H1 (cell line): ENCODE data around the gene PRR5. TPM values are rescaled to one million over a fixed set of nuclear protein-coding genes. Genes with fewer than 3 reads are reported as not detected.
A peak's percentile ranks its signal among the peaks of the same experiment; 100 is the strongest.

Experiments used
- CTCF ChIA-PET: fragments of 300-600 bp; sonication (Branson Sonifier 250); formaldehyde crosslinking; loops from one replicate; lab custom pipeline; 2021; ENCODE audit not compliant: partially characterized antibody; lab: Charles Lee
- POLR2A ChIA-PET: fragments of 300-600 bp; sonication (Branson Sonifier 250); formaldehyde crosslinking; loops from one replicate; lab custom pipeline; 2021; ENCODE audit warnings: inconsistent platforms; ENCODE audit not compliant: partially characterized antibody; lab: Charles Lee
- DNase-seq, 2 experiments: peaks; one replicate each; pipeline versions ENCODE4 v3.0.0 to v3.0.0-alpha.2; 2010 to 2022; ENCODE audit warnings: low spot score in 2 of 2, low read depth in 1 of 2, mixed read lengths in 1 of 2
- FAIRE-seq: peaks from 2 replicates; lab custom pipeline; 2011; peaks lifted over from hg19 to GRCh38; lab: Jason Lieb, UNC
- H2AFZ ChIP-seq: 2 replicates; pipeline ENCODE4 v1.8.1; 2012; ENCODE audit warnings: low read length, inconsistent platforms
- H2AK5ac ChIP-seq: 2 replicates; pipeline ENCODE4 v1.6.1; 2013; ENCODE audit warnings: low read depth, low read length
- H2BK120ac ChIP-seq: replicated peaks from 2 replicates; pipeline ENCODE3; 2013; ENCODE audit warnings: low read depth, low read length, inconsistent platforms
- H2BK12ac ChIP-seq: 2 replicates; pipeline ENCODE4 v1.6.1; 2013; ENCODE audit warnings: low read depth, low read length
- H2BK15ac ChIP-seq: 2 replicates; pipeline ENCODE4 v1.6.1; 2013; ENCODE audit warnings: low read length
- H2BK20ac ChIP-seq: 2 replicates; pipeline ENCODE4 v1.6.1; 2013; ENCODE audit warnings: low read length
- H2BK5ac ChIP-seq: 2 replicates; pipeline ENCODE4 v1.6.1; 2013; ENCODE audit warnings: low read depth, low read length
- H3K14ac ChIP-seq: 2 replicates; pipeline ENCODE4 v1.6.1; 2013; ENCODE audit warnings: inconsistent platforms; ENCODE audit not compliant: insufficient read length
- H3K18ac ChIP-seq: 2 replicates; pipeline ENCODE4 v1.6.1; 2013; ENCODE audit warnings: low read length; ENCODE audit errors: extremely low read depth
- H3K23ac ChIP-seq: 2 replicates; pipeline ENCODE4 v1.6.1; 2013; ENCODE audit warnings: inconsistent platforms; ENCODE audit not compliant: insufficient read length
- H3K23me2 ChIP-seq: 2 replicates; pipeline ENCODE4 v1.6.1; 2013; ENCODE audit warnings: low read depth, low read length
- H3K27ac ChIP-seq: 2 replicates; pipeline ENCODE4 v1.6.1; 2011; ENCODE audit warnings: low read depth, low read length, inconsistent platforms
- H3K27me3 ChIP-seq, 4 experiments: replicated peaks in 1 of 4; 1 replicate in 1 of 4; 2 replicates in 3 of 4; pipeline versions ENCODE4 v1.6.1 to v1.8.1; 2011 to 2013; ENCODE audit warnings: low read length in 3 of 4, mild to moderate bottlenecking in 3 of 4, inconsistent platforms in 2 of 4, mixed read lengths in 2 of 4, moderate library complexity in 1 of 4; ENCODE audit not compliant: control insufficient read depth in 3 of 4, insufficient read depth in 3 of 4; ENCODE audit errors: extremely low read depth in 1 of 4
- H3K36me3 ChIP-seq, 4 experiments: 2 replicates each; pipeline versions ENCODE4 v1.6.1 to v1.8.1; 2011 to 2013; ENCODE audit warnings: mild to moderate bottlenecking in 4 of 4, low read length in 3 of 4, moderate library complexity in 2 of 4, control low read depth in 1 of 4, inconsistent platforms in 1 of 4; ENCODE audit not compliant: insufficient read depth in 4 of 4, control insufficient read depth in 2 of 4
- H3K4ac ChIP-seq: replicated peaks from 2 replicates; pipeline ENCODE3; 2013; ENCODE audit warnings: low read length, low read depth, mixed read lengths, inconsistent platforms; ENCODE audit not compliant: insufficient read length
- H3K4me1 ChIP-seq, 4 experiments: replicated peaks in 1 of 4; 1 replicate in 1 of 4; 2 replicates in 3 of 4; pipeline versions ENCODE4 v1.6.1 to v1.8.1; 2011 to 2013; ENCODE audit warnings: low read length in 3 of 4, inconsistent platforms in 2 of 4, mixed read lengths in 1 of 4; ENCODE audit not compliant: insufficient read depth in 4 of 4, control insufficient read depth in 3 of 4
- H3K4me2 ChIP-seq, 2 experiments: 2 replicates each; pipeline versions ENCODE4 v1.6.1 to v1.8.1; 2011 to 2013; ENCODE audit warnings: low read depth in 2 of 2, low read length in 2 of 2, control low read depth in 1 of 2, inconsistent platforms in 1 of 2, mild to moderate bottlenecking in 1 of 2; ENCODE audit not compliant: insufficient read depth in 1 of 2
- H3K4me3 ChIP-seq, 4 experiments: fragments of 200-600, 300-600 bp in 1 of 4; sonication (generic), shearing (Covaris generic), sonication (Bioruptor Twin) in 1 of 4; 2 replicates each; pipeline versions ENCODE4 v1.5.1 to v1.8.1; 2011 to 2016; ENCODE audit warnings: low read length in 4 of 4, low read depth in 3 of 4, control low read depth in 2 of 4, inconsistent platforms in 2 of 4, mild to moderate bottlenecking in 2 of 4, mixed read lengths in 1 of 4, moderate library complexity in 1 of 4; ENCODE audit not compliant: insufficient read depth in 2 of 4; ENCODE audit errors: extremely low read depth in 1 of 4
- H3K56ac ChIP-seq: replicated peaks from 2 replicates; pipeline ENCODE3; 2013; ENCODE audit warnings: low read depth, mild to moderate bottlenecking, mixed read lengths, low read length, inconsistent platforms; ENCODE audit not compliant: insufficient read length
- H3K79me1 ChIP-seq: 2 replicates; pipeline ENCODE4 v1.6.1; 2013; ENCODE audit warnings: low read depth, low read length, control low read depth
- H3K79me2 ChIP-seq, 2 experiments: 2 replicates each; pipeline versions ENCODE4 v1.6.1 to v1.8.1; 2012 to 2013; ENCODE audit warnings: low read length in 2 of 2, mild to moderate bottlenecking in 2 of 2, inconsistent platforms in 1 of 2; ENCODE audit not compliant: insufficient read depth in 2 of 2, control insufficient read depth in 1 of 2
- H3K9ac ChIP-seq, 4 experiments: replicated peaks in 1 of 4; 1 replicate in 1 of 4; 2 replicates in 3 of 4; pipeline versions ENCODE4 v1.6.1 to v1.8.1; 2011 to 2013; ENCODE audit warnings: low read depth in 3 of 4, low read length in 3 of 4, control low read depth in 2 of 4, mild to moderate bottlenecking in 2 of 4, moderate library complexity in 2 of 4, inconsistent platforms in 1 of 4; ENCODE audit errors: extremely low read depth in 1 of 4
- H3K9me3 ChIP-seq, 2 experiments: 2 replicates each; pipeline versions ENCODE4 v1.6.1 to v1.8.1; 2012 to 2013; ENCODE audit warnings: mild to moderate bottlenecking in 2 of 2, moderate library complexity in 2 of 2, control low read depth in 1 of 2, inconsistent platforms in 1 of 2, low read depth in 1 of 2, low read length in 1 of 2, mixed read lengths in 1 of 2; ENCODE audit not compliant: insufficient read depth in 2 of 2
- H4K20me1 ChIP-seq, 2 experiments: replicated peaks in 1 of 2; 2 replicates each; pipeline versions ENCODE3 to v1.8.1; 2011 to 2013; ENCODE audit warnings: inconsistent platforms in 2 of 2, low read length in 2 of 2, mild to moderate bottlenecking in 1 of 2; ENCODE audit not compliant: insufficient read depth in 2 of 2, control insufficient read depth in 1 of 2
- H4K5ac ChIP-seq: 2 replicates; pipeline ENCODE4 v1.6.1; 2013; ENCODE audit warnings: low read length, low read depth, mixed read lengths, inconsistent platforms; ENCODE audit not compliant: insufficient read length
- H4K8ac ChIP-seq: 2 replicates; pipeline ENCODE4 v1.8.0; 2013; ENCODE audit warnings: mild to moderate bottlenecking, moderate library complexity, low read length, inconsistent platforms; ENCODE audit not compliant: insufficient read depth; ENCODE audit errors: extremely low read depth
- H4K91ac ChIP-seq: replicated peaks from 2 replicates; pipeline ENCODE3; 2013; ENCODE audit warnings: low read length, mixed read lengths, inconsistent platforms; ENCODE audit not compliant: insufficient read length
- KDM1A ChIP-seq: fragments of 200-600, 300-600 bp; sonication (generic); IDR thresholded peaks from 2 replicates; pipeline ENCODE4 v1.7.1; 2016; ENCODE audit warnings: mild to moderate bottlenecking, low read length, borderline replicate concordance
- TAF1 ChIP-seq: IDR thresholded peaks from 2 replicates; pipeline ENCODE4 v1.6.1; 2011; ENCODE audit warnings: mild to moderate bottlenecking, low read depth, low read length
- WGBS, 2 experiments: shearing (Covaris generic) in 1 of 2; methylation state at CpG; one replicate each; pipeline versions ENCODE4 v1.1.6 to v1.1.7; 2013 to 2015; ENCODE audit warnings: low lambda C conversion rate in 2 of 2, mixed read lengths in 2 of 2, inconsistent platforms in 1 of 2, low coverage in 1 of 2, missing lambda C conversion rate in 1 of 2; ENCODE audit not compliant: insufficient replicate concordance in 2 of 2, insufficient coverage in 1 of 2, insufficient read length in 1 of 2; ENCODE audit errors: extremely low coverage in 1 of 2, missing lambda C conversion rate in 1 of 2; 5-methylcytosine and 5-hydroxymethylcytosine counted together
- polyA plus RNA-seq, 7 experiments: library from polyadenylated mRNA; depleted of rRNA in 3 of 7; stranded (reverse) in 5 of 7; unstranded in 2 of 7; fragments of >200 nt in 5 of 7; fragments of 200-250 nt in 2 of 7; gene quantifications; 1 replicate in 5 of 7; 2 replicates in 1 of 7; 4 replicates in 1 of 7; pipeline versions ENCODE4 v1.2.1 to v1.2.3, GENCODE V29; 2011 to 2013; ENCODE audit warnings: missing spikeins in 2 of 7, mixed read lengths in 2 of 7
- total RNA-seq: library from RNA; stranded (reverse); fragmentation: NEBNext Ultra II Directional; extraction: Animal tissue kit (Norgen Biotek cat#: 25700); gene quantifications from 2 replicates; pipeline ENCODE4 v1.2.1, GENCODE V29; 2021

The PRR5 gene
- total and polyA plus RNA-seq, 2 of the 8 experiments (the other 6 are each of a cell fraction or from before 2014, with no cell fraction given) = 16.5 to 25.7 TPM

- ChIA-PET CTCF (interaction anchor here (0.6 to 3.7 kb wide), 7 partner anchors 10 to 1241 kb away, joined by 3 to 24 read pairs (median 4); no protein-coding TSS in a partner anchor), POLR2A (no interaction called here)
- Histone ChIP-seq H3K9ac (no peak overlapping the region), H4K8ac (no peak overlapping the region; the same call in 1 of the 2 replicates), H3K4me1 (peaks cover 0 to 16% (median 10%) of the 10 kb centered on the region in 4 experiments; a peak in 5 of 7 replicates), H2BK20ac (no peak overlapping the region), H3K27me3 (no peaks in the 10 kb centered on the region), H3K23me2 (no peaks in the 10 kb centered on the region), H2BK120ac (no peak overlapping the region), H3K18ac (no peak overlapping the region), H4K91ac (no peak overlapping the region), H3K27ac (no peak overlapping the region), H3K4me2 (no peak overlapping the region), H3K36me3 (no peaks in the 10 kb centered on the region), H3K14ac (no peak overlapping the region), H4K5ac (no peak overlapping the region), H2BK15ac (peak overlapping the region; percentile 99; the same call in 1 of the 2 replicates), H3K4ac (no peak overlapping the region), H3K23ac (no peak overlapping the region), H2AFZ (no peak overlapping the region), H3K56ac (no peak overlapping the region), H2BK12ac (no peak overlapping the region), H2BK5ac (no peak overlapping the region), H3K79me1 (no peaks in the 10 kb centered on the region), H3K4me3 (no peak overlapping the region), H2AK5ac (no peak overlapping the region), H3K9me3 (no peaks in the 10 kb centered on the region), H3K79me2 (no peaks in the 10 kb centered on the region), H4K20me1 (no peaks in the 10 kb centered on the region)
- no peak for DNase-seq
- WGBS, 2 experiments = 80% methylated on average over 4 of the region's 5 CpGs; no CpG with 5 or more reads in 1 of the 2 experiments
- no peak for FAIRE-seq
- no peak for TF ChIP-seq TAF1
- peak; percentile 91 for TF ChIP-seq KDM1A
These were observed 21.9 kb upstream of the PRR5 start for GRCh38 chr22:44680058-44680457.
